CD4-positive, alpha-beta T cell treated with Interleukin-6 at 100 ng/mL for 8 hours (primary cell): ENCODE data around the gene SPSB3.

Experiments
- DNase-seq: peaks from one replicate; pipeline ENCODE4 v3.0.0-alpha.2; 2020; ENCODE audit warnings: mixed read lengths, low spot score

Gene SPSB3

DNA sequence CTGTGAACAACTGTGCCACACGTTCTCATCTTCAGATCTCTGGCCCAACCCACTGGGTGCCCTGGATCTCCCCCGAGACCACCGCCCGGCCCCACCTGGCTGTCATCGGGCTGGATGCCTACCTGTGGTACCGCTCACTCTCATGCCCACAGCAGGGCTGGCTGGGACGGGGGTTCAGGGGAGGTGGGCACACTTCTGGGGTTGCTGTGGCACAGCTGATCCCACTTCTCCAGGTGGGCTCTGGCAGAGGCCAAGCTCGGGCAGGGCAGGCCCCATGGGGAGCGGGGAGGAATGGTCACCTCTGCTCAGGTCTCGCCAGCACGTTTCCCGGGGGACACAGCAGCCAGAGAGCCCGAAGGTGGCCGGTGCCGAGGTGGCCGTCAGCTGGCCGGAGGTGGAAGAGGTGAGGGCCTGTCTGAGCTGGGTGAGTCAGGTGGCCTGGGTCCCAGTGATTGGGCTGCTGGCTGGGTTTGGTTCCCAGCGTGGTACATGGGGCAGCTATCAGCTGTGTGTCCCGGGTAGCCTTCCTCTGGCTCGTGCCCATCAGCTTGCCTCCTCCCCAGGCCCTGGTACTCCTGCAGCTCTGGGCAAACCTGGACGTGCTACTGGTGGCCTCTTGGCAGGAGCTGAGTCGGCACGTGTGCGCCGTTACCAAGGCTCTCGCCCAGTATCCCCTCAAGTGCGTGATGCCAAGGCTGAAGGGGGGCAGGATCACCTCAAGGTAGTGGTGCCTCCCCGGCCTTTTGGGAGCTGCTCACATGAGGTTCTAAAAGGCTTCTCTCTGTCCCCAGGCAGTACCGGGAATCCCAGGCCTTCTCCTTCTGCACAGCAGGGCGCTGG lies 7.1 kb downstream of the SPSB3 start:
- DNase-seq = no peak

GRCh38 chr16:1774448-1774780 lies 8.0 kb downstream of the SPSB3 start:
- DNase-seq = no peak

DNA sequence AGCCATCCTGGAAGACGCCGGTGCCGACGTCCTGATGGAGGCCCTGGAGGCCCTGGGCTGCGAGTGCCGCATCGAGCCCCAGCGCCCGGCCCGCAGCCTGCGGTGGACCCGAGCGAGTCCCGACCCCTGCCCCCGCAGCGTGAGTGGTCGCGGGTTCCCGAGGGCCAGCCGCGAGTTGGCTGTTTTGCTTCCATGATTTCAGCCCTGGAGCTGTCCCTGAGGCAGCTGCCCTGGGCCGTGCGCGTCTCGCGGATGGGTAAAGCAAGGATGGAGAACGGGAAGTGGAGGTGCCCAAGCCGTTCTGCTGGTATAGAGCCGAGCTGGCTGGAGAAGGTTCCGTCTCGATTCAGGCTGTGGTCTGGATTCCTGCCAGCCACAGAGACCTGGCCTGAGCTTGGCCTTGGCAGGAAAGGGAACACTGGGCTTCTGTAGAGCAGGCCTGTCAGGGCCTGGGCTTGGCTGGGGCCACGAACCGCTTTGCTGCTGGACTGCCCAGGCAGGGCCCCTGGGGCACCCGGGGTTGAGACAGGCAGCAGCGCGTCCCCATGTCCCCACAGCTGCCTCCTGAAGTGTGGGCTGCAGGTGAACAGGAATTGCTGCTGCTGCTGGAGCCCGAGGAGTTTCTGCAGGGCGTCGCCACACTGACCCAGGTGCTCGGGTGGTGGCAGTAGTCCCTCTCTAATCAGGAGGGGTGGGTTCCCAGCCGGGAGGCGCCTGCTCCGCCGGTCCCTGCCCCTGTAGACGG lies 8.5 kb downstream of the SPSB3 start:
- no peak for DNase-seq

- DNase-seq = peak; percentile 68
These were observed 9.3 kb downstream of the SPSB3 start, which contains the start of gene MRPS34 for GRCh38 chr16:1772908-1773702. MRPS34 (minus strand) TSS chr16:1773134; CDS start chr16:1773119, 15 bp downstream.

DNA sequence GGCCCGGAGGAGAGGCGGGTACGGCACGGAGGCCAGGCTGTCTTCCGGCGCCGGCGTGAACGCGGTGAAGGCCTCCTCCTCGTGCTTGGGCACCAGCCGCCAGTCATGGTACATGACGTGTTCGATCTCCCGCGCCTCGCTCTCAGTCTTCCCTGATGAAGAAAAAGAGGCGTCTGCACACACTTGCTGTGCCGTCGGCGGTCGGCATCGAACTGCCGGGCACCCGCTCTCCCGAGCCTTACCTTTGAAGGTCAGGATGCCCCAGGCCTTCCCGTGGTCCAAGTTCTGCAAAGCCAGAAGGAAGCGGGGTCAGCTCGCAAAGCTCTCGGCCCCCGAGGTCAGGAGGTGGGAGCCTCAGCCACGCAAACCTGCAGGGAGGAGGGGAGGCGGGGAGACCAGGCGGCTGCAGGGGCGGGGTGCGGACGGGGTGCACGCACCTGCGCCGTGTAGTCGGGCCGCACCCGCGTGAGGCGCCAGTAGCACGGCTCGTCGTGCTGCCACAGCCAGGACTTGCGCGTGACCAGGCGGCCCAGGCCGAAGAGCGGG lies 9.9 kb downstream of the SPSB3 start, which contains the start of gene EME2:
EME2 (plus strand) TSS at position 449 of the 546 bp plus-strand sequence. CDS start 418 bp downstream, outside the sequence.
- DNase-seq = peak; percentile 33

DNA sequence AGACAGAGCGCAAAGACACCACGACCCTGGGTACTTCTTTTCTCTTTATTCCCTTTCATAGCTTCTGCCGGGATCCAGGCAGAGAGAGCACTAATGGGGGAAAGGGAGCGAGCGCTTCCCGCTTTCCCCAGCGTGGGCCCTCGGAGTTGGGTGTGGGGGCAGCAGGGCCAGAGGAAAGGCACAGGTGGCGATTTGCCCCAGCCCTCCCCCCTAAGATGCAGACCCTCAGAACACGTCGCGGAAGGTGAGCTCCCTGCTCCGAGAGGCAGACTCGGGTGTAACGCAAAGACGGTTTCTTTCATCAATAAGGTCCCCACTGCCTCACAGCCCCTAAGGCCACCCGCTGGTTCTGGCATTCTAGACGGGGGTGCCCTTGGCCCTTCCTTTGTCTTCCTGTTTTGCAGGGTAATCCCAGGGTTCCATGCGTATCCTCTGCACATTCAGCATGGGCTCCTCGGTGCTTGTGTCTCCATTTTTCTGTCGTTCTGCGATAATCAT lies 10.5 kb downstream of the SPSB3 start:
- no peak for DNase-seq

GRCh38 chr16:1771188-1771863 lies 11.0 kb downstream of the SPSB3 start, which contains the start of gene NME3:
NME3 (minus strand) TSS chr16:1771543; CDS start chr16:1771534, 9 bp downstream.
- peak; percentile 61 for DNase-seq

- peak; percentile 37 for DNase-seq
These were observed 11.8 kb downstream of the SPSB3 start for GRCh38 chr16:1770328-1771187.

GRCh38 chr16:1769402-1770300 lies 12.7 kb downstream of the SPSB3 start:
- DNase-seq = no peak

- no peak for DNase-seq
These were observed 13.5 kb downstream of the SPSB3 start for GRCh38 chr16:1768767-1769401.

DNA sequence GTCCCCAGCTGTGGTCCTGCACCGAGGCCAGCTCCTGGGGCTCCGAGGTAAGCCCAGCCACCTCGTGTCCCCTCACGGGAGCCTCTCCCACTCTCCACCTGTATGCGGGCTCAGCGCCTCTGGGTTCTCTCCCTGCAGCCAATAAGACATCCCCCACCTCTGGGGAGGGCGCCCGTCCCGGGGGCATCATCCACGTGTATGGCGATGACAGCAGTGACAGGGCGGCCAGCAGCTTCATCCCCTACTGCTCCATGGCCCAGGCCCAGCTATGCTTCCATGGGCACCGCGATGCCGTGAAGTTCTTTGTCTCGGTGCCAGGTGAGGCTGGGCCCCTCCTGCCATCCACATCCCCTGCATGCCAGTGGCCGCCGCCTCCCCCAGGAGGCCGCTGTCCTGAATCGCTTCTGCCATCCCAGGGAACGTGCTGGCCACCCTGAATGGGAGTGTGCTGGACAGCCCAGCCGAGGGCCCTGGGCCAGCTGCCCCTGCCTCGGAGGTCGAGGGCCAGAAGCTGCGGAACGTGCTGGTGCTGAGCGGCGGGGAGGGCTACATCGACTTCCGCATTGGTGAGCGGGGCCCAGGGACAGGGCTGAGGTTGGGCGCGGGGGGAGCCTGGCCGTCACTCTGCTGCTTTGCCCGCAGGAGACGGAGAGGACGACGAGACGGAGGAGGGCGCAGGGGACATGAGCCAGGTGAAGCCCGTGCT lies 14.2 kb downstream of the SPSB3 start:
- no peak for DNase-seq

GRCh38 chr16:1767116-1767994 lies 15.0 kb downstream of the SPSB3 start:
- DNase-seq = no peak

DNA sequence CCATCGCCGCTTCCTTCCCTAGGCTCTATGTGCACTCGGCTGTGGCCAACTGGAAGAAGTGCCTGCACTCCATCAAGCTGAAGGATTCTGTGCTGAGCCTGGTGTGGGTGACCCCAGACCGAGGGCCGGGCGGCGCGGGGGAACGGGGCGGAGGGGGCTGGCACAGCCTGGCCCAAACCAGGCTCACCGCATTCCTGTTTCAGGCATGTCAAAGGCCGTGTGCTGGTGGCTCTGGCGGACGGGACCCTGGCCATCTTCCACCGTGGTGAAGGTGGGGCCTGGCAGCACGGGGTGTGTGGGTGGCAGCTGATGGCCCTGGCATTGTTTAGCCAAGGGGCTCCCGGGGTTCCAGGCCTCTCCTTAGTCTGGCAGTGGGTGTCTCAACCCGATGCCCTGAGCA lies 15.7 kb downstream of the SPSB3 start:
- DNase-seq = no peak

- DNase-seq = no peak
These were observed 16.1 kb downstream of the SPSB3 start for GRCh38 chr16:1766231-1766630.

DNA sequence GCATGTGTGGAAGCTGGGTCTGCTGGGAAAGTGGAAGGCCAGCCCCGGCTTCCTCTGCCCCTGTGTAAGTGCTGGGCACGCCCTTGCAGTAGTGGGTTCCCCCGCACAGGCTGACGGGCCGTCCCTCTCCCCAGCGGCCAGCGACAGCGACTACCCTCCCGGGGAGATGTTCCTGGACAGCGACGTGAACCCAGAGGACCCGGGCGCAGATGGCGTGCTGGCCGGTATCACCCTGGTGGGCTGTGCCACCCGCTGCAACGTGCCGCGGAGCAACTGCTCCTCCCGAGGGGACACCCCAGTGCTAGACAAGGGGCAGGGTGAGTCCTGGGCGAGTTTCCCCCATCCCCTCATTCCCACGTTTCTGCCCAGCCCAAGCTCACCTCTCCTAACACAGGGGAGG lies 16.5 kb downstream of the SPSB3 start:
- DNase-seq = no peak

- DNase-seq = no peak
These were observed 17.4 kb downstream of the SPSB3 start for GRCh38 chr16:1764971-1765370.
